ENCODE data around the gene FLVCR1.

The FLVCR1 gene

GRCh38 chr1:212938846-212939245 is 80.8 kb downstream of the FLVCR1 start:
- no peaks in the 10 kb centered on the region for H3K4me1 ChIP-seq (ENCODE audit: control insufficient read depth in 1 of 2, insufficient read depth in 1 of 2, low read depth in 1 of 2, low read length in 1 of 2)
- no peaks in the 10 kb centered on the region for H3K36me3 ChIP-seq
- no peak overlapping the region for H3K4me3 ChIP-seq (ENCODE audit: low read depth in 1 of 2, low read length in 1 of 2)
- H3K9me3 ChIP-seq, result no peaks in the 10 kb centered on the region
- no peak overlapping the region for H3K27ac ChIP-seq
- no peaks in the 10 kb centered on the region for H3K27me3 ChIP-seq
- TF ChIP-seq, protein P1, sequence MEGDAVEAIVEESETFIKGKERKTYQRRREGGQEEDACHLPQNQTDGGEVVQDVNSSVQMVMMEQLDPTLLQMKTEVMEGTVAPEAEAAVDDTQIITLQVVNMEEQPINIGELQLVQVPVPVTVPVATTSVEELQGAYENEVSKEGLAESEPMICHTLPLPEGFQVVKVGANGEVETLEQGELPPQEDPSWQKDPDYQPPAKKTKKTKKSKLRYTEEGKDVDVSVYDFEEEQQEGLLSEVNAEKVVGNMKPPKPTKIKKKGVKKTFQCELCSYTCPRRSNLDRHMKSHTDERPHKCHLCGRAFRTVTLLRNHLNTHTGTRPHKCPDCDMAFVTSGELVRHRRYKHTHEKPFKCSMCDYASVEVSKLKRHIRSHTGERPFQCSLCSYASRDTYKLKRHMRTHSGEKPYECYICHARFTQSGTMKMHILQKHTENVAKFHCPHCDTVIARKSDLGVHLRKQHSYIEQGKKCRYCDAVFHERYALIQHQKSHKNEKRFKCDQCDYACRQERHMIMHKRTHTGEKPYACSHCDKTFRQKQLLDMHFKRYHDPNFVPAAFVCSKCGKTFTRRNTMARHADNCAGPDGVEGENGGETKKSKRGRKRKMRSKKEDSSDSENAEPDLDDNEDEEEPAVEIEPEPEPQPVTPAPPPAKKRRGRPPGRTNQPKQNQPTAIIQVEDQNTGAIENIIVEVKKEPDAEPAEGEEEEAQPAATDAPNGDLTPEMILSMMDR (IDR thresholded peaks at IDR 0.05), result no peak

GRCh38 chr1:212941452-212941851 is 83.4 kb downstream of the FLVCR1 start:
- no peak overlapping the region for H3K4me3 ChIP-seq (ENCODE audit: low read depth in 1 of 2, low read length in 1 of 2)

DNA sequence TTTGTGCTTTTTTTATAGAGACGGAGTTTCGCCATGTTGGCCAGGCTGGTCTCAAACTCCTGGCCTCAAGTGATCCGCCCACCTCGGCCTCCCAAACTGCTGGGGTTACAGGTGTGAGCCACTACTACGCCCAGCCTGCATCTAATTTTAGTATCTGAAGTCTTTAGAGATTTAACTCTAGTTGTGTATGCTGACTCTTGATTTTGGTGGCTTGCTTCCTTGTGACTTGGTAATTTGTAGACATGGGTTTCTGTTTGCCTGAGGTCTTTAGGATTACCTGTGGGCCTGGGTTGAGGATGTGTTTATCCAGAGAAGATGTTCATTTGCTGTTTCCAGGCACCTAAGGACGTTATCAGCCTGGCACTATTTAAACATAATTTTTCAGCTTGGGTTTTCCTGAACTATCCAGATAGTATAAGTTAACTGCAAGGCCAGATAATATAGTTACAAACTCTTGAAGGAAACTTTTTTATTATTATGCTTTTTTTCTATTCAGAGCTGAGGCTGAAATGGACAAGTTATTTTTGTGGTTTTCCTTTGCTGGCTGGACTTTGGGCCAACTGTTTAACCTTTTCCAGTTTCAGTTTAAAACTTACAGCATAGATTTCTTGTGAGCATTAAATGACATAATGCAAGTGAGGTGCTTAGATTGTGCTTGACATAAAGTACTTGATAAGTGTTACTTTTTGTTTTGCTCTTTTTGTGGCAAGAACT is 84.8 kb downstream of the FLVCR1 start:
- Histone ChIP-seq H3K4me1 (ENCODE audit: control insufficient read depth in 1 of 2, insufficient read depth in 1 of 2, low read depth in 1 of 2, low read length in 1 of 2) (no peaks in the 10 kb centered on the region), H3K4me3 (ENCODE audit: low read depth in 1 of 2, low read length in 1 of 2) (no peak overlapping the region), H3K27ac (no peak overlapping the region), H3K9me3 (no peaks in the 10 kb centered on the region), H3K36me3 (no peaks in the 10 kb centered on the region), H3K27me3 (peaks cover 23% of the 10 kb centered on the region)
- TF ChIP-seq, protein P1 (IDR thresholded peaks at IDR 0.05), result no peak

More at GRCh38 chr1:212941452-212941851, 83.4 kb downstream of the FLVCR1 start:
- H3K4me1 ChIP-seq (ENCODE audit: control insufficient read depth in 1 of 2, insufficient read depth in 1 of 2, low read depth in 1 of 2, low read length in 1 of 2), result no peaks in the 10 kb centered on the region
- no peak overlapping the region for H3K27ac ChIP-seq
- no peaks in the 10 kb centered on the region for H3K9me3 ChIP-seq
- H3K36me3 ChIP-seq, result no peaks in the 10 kb centered on the region
- TF ChIP-seq, protein P1 (IDR thresholded peaks at IDR 0.05), result no peak
- H3K27me3 ChIP-seq, result peaks cover 12% of the 10 kb centered on the region

DNA sequence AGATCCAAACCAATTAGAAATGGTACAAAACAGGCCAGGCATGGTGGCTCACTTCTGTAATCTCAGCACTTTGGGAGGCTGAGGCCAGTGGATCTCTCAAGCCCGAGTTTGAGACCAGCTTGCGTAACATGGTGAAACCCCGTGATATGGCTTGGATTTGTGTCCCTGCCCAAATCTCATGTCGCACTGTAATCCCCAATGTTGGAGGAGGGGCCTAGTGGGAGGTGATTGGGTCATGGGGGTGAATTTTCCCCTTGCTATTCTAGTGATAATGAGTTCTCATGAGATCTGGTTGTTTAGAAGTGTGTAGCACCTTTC is 85.3 kb downstream of the FLVCR1 start:
- H3K4me3 ChIP-seq (ENCODE audit: low read depth in 1 of 2, low read length in 1 of 2), result no peak overlapping the region
- no peaks in the 10 kb centered on the region for H3K9me3 ChIP-seq
- no peaks in the 10 kb centered on the region for H3K4me1 ChIP-seq (ENCODE audit: control insufficient read depth in 1 of 2, insufficient read depth in 1 of 2, low read depth in 1 of 2, low read length in 1 of 2)
- H3K27me3 ChIP-seq, result peaks cover 23% of the 10 kb centered on the region
- no peaks in the 10 kb centered on the region for H3K36me3 ChIP-seq
- TF ChIP-seq, protein P1 (IDR thresholded peaks at IDR 0.05), result no peak
- H3K27ac ChIP-seq, result no peak overlapping the region

DNA sequence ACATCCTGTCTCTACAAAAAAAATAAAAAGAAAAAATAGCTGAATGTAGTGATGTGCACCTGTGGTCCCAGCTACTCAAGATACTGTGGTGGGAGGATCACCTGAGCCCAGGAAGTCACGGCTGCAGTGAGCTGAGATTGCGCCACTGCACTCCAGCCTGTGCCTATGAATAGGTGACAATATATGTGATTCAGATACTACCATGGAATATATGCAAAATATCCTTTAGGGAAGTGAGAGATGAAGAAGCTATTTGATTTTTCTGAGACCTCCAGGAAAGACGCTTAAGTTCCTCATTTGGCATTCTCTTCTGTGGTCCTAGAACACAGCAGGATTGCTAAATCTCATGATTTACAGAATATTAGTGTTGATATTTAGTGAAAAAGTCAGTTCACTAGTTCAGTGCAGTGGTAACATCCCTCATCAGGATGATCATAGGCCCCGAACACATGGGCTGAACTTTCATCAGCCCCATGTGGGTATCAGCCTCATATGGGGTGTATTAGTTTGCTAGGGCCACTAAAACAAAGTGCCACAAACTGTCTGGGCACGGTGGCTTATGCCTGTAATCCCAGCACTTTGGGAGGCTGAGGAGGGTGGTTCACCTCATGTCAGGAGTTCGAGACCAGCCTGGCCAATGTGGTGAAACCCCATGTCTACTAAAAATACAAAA is 86.3 kb downstream of the FLVCR1 start:
- Histone ChIP-seq H3K27ac (no peak overlapping the region), H3K27me3 (peaks cover 34% of the 10 kb centered on the region), H3K36me3 (no peaks in the 10 kb centered on the region), H3K4me3 (ENCODE audit: low read depth in 1 of 2, low read length in 1 of 2) (no peak overlapping the region), H3K9me3 (no peaks in the 10 kb centered on the region), H3K4me1 (ENCODE audit: control insufficient read depth in 1 of 2, insufficient read depth in 1 of 2, low read depth in 1 of 2, low read length in 1 of 2) (no peaks in the 10 kb centered on the region)
- TF ChIP-seq, protein P1 (IDR thresholded peaks at IDR 0.05), result no peak
